Endothelial cell of umbilical vein (primary cell): ENCODE results near the gene CNPPD1. TPM values are rescaled to one million over a fixed set of nuclear protein-coding genes. Genes with fewer than 3 reads are reported as not detected.

ENCODE experiments used
- BruUV-seq: library from RNA; stranded (reverse); fragments of 400-500 nt; replicated peaks from 2 replicates; lab custom pipeline; 2021; lab: Mats Ljungman, UMichigan
- CTCF ChIA-PET: fragments of 300-600, 350-600 bp; sonication (Branson Sonifier 250); formaldehyde crosslinking; loops from one replicate; lab custom pipeline; 2021; ENCODE audit warnings: antibody characterized with exemption, inconsistent platforms; lab: Charles Lee
- POLR2A ChIA-PET: fragments of 300-600, 350-600 bp; sonication (Branson Sonifier 250); formaldehyde crosslinking; loops from one replicate; lab custom pipeline; 2021; ENCODE audit warnings: antibody characterized with exemption, inconsistent platforms; lab: Charles Lee
- DNase-seq: peaks from one replicate; pipeline ENCODE4 v3.0.0-alpha.2; 2011; ENCODE audit warnings: low read depth, low spot score
- FAIRE-seq: peaks from 2 replicates; lab custom pipeline; 2011; peaks lifted over from hg19 to GRCh38; lab: Jason Lieb, UNC
- H2AFZ ChIP-seq: 2 replicates; pipeline ENCODE4 v1.6.0; 2012; ENCODE audit warnings: low read depth, low read length, control low read depth, inconsistent platforms
- H3K27ac ChIP-seq: 2 replicates; pipeline ENCODE4 v1.5.1; 2011; ENCODE audit warnings: low read depth, mild to moderate bottlenecking, control low read depth, low read length, moderate library complexity; ENCODE audit not compliant: insufficient read depth
- H3K27me3 ChIP-seq, 2 experiments: 2 replicates each; pipeline versions ENCODE4 v1.6.0 to v1.6.1; 2011; ENCODE audit warnings: low read length in 2 of 2, mixed read lengths in 1 of 2; ENCODE audit not compliant: control insufficient read depth in 2 of 2, insufficient read depth in 2 of 2
- H3K36me3 ChIP-seq, 2 experiments: 2 replicates in 1 of 2; 3 replicates in 1 of 2; pipeline ENCODE4 v1.5.1; 2011; ENCODE audit warnings: low read length in 2 of 2, mild to moderate bottlenecking in 1 of 2, moderate library complexity in 1 of 2; ENCODE audit not compliant: control insufficient read depth in 2 of 2, insufficient read depth in 2 of 2; ENCODE audit errors: extremely low read depth in 1 of 2
- H3K4me1 ChIP-seq: 3 replicates; pipeline ENCODE4 v1.5.1; 2011; ENCODE audit warnings: mild to moderate bottlenecking, low read length; ENCODE audit not compliant: control insufficient read depth, insufficient read depth; ENCODE audit errors: extremely low read depth
- H3K4me2 ChIP-seq: 2 replicates; pipeline ENCODE4 v1.6.1; 2011; ENCODE audit warnings: low read length, control low read depth, mixed read lengths; ENCODE audit not compliant: insufficient read depth
- H3K4me3 ChIP-seq, 3 experiments: fragments of 200-600 bp in 1 of 3; sonication (generic), shearing (Covaris generic) in 1 of 3; replicated peaks in 1 of 3; 2 replicates each; pipeline ENCODE4 v1.5.1; 2011 to 2016; ENCODE audit warnings: control low read depth in 3 of 3, low read length in 3 of 3, mild to moderate bottlenecking in 2 of 3, inconsistent platforms in 1 of 3, low read depth in 1 of 3, moderate library complexity in 1 of 3; ENCODE audit not compliant: insufficient read depth in 1 of 3
- H3K79me2 ChIP-seq: 2 replicates; pipeline ENCODE4 v1.6.0; 2012; ENCODE audit warnings: low read length, inconsistent platforms; ENCODE audit not compliant: control insufficient read depth, insufficient read depth
- H3K9ac ChIP-seq: replicated peaks from 2 replicates; pipeline ENCODE3; 2011; ENCODE audit warnings: low read length, control low read depth; ENCODE audit not compliant: insufficient read depth; ENCODE audit errors: extremely low read depth
- H3K9me1 ChIP-seq: replicated peaks from 3 replicates; pipeline ENCODE4 v1.6.0; 2011; ENCODE audit warnings: mild to moderate bottlenecking, low read length; ENCODE audit not compliant: control insufficient read depth, insufficient read depth; ENCODE audit errors: extremely low read depth
- H3K9me3 ChIP-seq: replicated peaks from 2 replicates; pipeline ENCODE4 v1.5.1; 2012; ENCODE audit warnings: low read length, inconsistent platforms; ENCODE audit not compliant: control insufficient read depth, insufficient read depth
- H4K20me1 ChIP-seq: replicated peaks from 2 replicates; pipeline ENCODE3; 2011; ENCODE audit warnings: mild to moderate bottlenecking, low read length; ENCODE audit not compliant: control insufficient read depth, insufficient read depth; ENCODE audit errors: extremely low read depth
- EZH2 ChIP-seq: IDR thresholded peaks from 2 replicates; pipeline ENCODE4 v1.6.1; 2012; ENCODE audit warnings: borderline replicate concordance, low read depth, mild to moderate bottlenecking, moderate library complexity, low read length, inconsistent platforms; ENCODE audit not compliant: severe bottlenecking
- FOS ChIP-seq: IDR thresholded peaks from 2 replicates; pipeline ENCODE4 v1.6.1; 2011; ENCODE audit warnings: mild to moderate bottlenecking, low read length, moderate library complexity, borderline replicate concordance; ENCODE audit not compliant: insufficient read depth
- JUN ChIP-seq: IDR thresholded peaks from 2 replicates; pipeline ENCODE4 v1.6.1; 2011; ENCODE audit warnings: borderline replicate concordance, low read depth; ENCODE audit not compliant: insufficient read length, insufficient read depth
- POLR2A ChIP-seq: IDR thresholded peaks from 2 replicates; pipeline ENCODE4 v1.6.1; 2012; ENCODE audit warnings: low read depth, mild to moderate bottlenecking, control low read depth, low read length
- dilution Hi-C: fragments of 300-500 bp; cut with MboI; formaldehyde crosslinking; loops from one replicate; pipeline ENCODE4 v1.15.0; 2019; ENCODE audit warnings: low sequenced_read_pairs; ENCODE audit not compliant: extremely low pct_ligation_motif_present
- intact Hi-C: fragments of 100-400 bp; cut with micrococcal nuclease; formaldehyde crosslinking; loops from one replicate; pipeline ENCODE4 v1.10.0; 2022
- polyA plus RNA-seq, 4 experiments: library from polyadenylated mRNA; depleted of rRNA in 3 of 4; stranded (reverse) in 3 of 4; unstranded in 1 of 4; fragments of >200 nt; gene quantifications; 2 replicates each; pipeline versions ENCODE4 v1.2.1 to v1.2.3, GENCODE V29; 2011 to 2012; ENCODE audit warnings: missing spikeins in 1 of 4
- total RNA-seq: library from RNA; stranded (reverse); gene quantifications from 2 replicates; pipeline ENCODE4 v1.2.3, GENCODE V29; 2021
- TF ChIP-seq, protein P1 (sequence below), 2 donors: IDR thresholded peaks; 1 replicate in 1 of 2; 2 replicates in 1 of 2; pipeline ENCODE4 v1.5.1; 2011; ENCODE audit warnings: low read length in 2 of 2, mild to moderate bottlenecking in 2 of 2, moderate library complexity in 2 of 2, control low read depth in 1 of 2, inconsistent platforms in 1 of 2, low read depth in 1 of 2; ENCODE audit not compliant: insufficient read depth in 1 of 2; ENCODE audit errors: extremely low read depth in 1 of 2

The CNPPD1 gene
- total and polyA plus RNA-seq, 2 donors (not counting 3 experiments of a cell fraction or from before 2014, with no cell fraction given), result 44.0 to 55.7 TPM

DNA sequence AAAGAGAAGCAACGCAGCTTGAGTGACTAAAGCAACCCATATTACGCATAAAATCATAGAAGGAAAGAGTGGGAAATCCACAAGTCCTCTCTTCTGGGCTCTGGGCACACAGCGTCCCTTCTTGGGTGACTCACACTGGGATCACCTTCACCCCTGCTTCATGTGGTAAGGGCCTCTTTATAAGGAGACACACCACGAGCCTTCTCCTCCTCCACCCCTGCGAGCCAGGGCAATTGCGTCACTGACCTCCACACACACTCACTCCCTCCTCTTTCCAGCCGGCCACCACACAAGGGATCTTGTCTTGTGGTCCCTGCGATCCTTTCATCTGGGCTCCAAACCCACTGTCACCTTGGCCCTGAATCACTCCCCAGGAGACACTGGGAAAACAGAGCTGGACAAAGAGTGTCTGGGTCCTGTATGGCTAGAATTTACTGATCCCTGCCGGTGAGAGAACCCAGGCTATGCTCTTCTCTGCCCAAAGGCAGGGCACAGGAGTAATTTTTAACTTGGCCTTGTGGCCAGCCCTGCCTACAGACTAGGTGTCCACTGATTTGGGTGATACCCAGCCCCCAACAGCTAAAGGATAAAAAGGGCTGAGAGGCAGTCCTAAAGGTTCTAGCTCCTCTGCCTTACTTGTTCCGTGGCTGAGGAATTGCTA lies 51.4 kb downstream of the CNPPD1 start:
- TF ChIP-seq POLR2A, result no peak
- TF ChIP-seq JUN, result no peak
- no peak for TF ChIP-seq EZH2
- TF ChIP-seq, protein P1, sequence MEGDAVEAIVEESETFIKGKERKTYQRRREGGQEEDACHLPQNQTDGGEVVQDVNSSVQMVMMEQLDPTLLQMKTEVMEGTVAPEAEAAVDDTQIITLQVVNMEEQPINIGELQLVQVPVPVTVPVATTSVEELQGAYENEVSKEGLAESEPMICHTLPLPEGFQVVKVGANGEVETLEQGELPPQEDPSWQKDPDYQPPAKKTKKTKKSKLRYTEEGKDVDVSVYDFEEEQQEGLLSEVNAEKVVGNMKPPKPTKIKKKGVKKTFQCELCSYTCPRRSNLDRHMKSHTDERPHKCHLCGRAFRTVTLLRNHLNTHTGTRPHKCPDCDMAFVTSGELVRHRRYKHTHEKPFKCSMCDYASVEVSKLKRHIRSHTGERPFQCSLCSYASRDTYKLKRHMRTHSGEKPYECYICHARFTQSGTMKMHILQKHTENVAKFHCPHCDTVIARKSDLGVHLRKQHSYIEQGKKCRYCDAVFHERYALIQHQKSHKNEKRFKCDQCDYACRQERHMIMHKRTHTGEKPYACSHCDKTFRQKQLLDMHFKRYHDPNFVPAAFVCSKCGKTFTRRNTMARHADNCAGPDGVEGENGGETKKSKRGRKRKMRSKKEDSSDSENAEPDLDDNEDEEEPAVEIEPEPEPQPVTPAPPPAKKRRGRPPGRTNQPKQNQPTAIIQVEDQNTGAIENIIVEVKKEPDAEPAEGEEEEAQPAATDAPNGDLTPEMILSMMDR (IDR thresholded peaks at IDR 0.05; ENCODE audit: extremely low read depth in 1 of 2, insufficient read depth in 1 of 2, low read depth in 1 of 2, low read length in 2 of 2), result no peak
- TF ChIP-seq FOS, result no peak
- no peaks in the 10 kb centered on the region for H3K9me1 ChIP-seq
- H4K20me1 ChIP-seq, result no peaks in the 10 kb centered on the region
- H3K27ac ChIP-seq, result no peak overlapping the region
- H3K4me3 ChIP-seq, result no peak overlapping the region
- no TSS peak for BruUV-seq
- H3K4me2 ChIP-seq, result no peak overlapping the region
- H3K27me3 ChIP-seq, result no peaks in the 10 kb centered on the region
- no peak overlapping the region for H3K9ac ChIP-seq
- POLR2A ChIA-PET, result no interaction called here
- H2AFZ ChIP-seq, result no peak overlapping the region
- H3K9me3 ChIP-seq, result no peaks in the 10 kb centered on the region
- H3K79me2 ChIP-seq, result no peaks in the 10 kb centered on the region
- no peaks in the 10 kb centered on the region for H3K4me1 ChIP-seq
- no peaks in the 10 kb centered on the region for H3K36me3 ChIP-seq
- intact Hi-C loops, result no loop called here
- DNase-seq (no peak), FAIRE-seq (no peak)
- CTCF ChIA-PET, result interaction anchor here (1.0 to 9.5 kb wide), 8 partner anchors 9 to 96 kb away, joined by 3 to 178 read pairs (median 6); partner anchors contain the start of gene IHH
- dilution Hi-C loops, result no loop called here
